Fibroblast of upper back skin (primary cell): Measurements from ENCODE around the gene COL20A1.

ENCODE experiments used
- DNase-seq: peaks from one replicate; pipeline ENCODE4 v3.0.0-alpha.2; 2013

The COL20A1 gene

DNA sequence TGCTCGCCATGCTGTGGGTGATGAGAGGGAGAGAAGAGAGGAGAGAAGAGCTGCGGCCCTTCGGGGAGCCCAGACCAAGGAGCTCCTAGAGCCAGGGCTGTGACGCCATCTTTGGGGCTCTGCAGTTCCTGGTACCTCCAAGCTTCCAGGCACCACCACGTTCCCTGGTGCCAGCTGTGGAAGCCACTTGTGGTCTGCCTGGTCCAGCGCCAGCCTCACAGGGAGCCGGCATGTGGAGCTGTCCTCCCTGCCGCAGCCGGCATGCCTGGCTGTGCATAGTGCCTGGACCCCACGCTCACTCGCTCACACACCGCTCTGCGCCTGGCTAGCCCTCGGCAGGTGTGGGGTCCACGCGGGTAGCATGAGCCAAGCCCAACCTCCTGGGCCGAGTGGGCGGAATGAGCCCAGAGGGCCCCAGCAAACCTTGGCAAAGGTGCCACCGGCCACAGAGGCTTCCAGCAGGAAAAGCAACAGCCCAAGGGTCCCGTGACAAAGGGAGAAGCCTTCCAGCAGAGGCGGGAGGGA, 87.4 kb downstream of the COL20A1 start:
- no peak for DNase-seq

GRCh38 chr20:63381781-63382431, 88.9 kb downstream of the COL20A1 start:
- no peak for DNase-seq

GRCh38 chr20:63382551-63383300, 89.7 kb downstream of the COL20A1 start:
- DNase-seq: no peak

GRCh38 chr20:63383556-63383955, 90.6 kb downstream of the COL20A1 start:
- DNase-seq: no peak

GRCh38 chr20:63384336-63384735, 91.3 kb downstream of the COL20A1 start:
- no peak for DNase-seq
